ENCODE results near the gene PDGFRB. TPM values are rescaled to one million over a fixed set of nuclear protein-coding genes. Genes with fewer than 3 reads are reported as not detected.

Gene PDGFRB
- total and polyA plus RNA-seq, 4 donors, result 33.6 to 215 (median 78.3) TPM

DNA sequence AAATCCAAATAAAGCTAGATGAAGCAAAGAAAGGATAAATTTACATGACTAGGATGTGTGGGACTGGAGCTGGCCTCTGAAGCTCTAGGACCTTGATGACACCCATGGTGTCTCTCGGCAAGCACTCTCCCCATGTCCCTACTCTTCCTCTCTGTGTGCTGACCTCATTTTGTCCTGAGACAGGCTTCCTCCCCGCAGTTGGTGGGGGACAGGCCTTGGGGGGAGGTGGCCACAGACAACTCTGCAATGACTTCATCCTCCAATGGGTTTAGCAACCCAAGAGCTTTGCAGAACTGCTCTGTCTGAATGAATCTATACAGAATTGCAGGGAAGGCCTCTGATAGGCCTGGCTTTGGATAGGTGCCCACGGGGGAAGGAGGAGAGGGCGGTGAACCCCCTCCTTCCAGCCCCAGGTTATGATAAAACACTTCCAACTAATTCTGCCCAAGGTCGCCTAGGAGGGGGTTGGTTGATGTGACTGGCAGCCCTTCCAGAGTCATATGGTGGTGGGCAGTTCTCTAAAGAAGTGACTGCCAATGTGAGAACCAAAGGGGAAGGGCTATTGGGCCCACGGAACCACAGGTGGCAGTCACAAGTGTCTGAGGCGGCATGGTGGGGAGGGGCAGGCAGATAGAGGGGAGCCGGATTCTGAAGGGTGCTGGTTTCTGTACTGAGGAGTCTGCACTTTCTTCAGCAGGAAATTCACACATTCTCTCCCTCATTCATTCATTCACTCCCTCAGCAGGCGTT, 40.3 kb upstream of the PDGFRB start:
- no peak for TF ChIP-seq CTCF (IDR thresholded peaks at IDR 0.05; ENCODE audit: control extremely low read depth, extremely low read depth)
- Histone ChIP-seq H3K36me3 (ENCODE audit: control insufficient read depth in 4 of 4, insufficient read depth in 4 of 4, low read length in 4 of 4) (no peaks in the 10 kb centered on the region), H3K27me3 (ENCODE audit: control insufficient read depth in 3 of 3, insufficient read depth in 3 of 3, low read length in 2 of 3) (peaks cover 0 to 2% (median 0%) of the 10 kb centered on the region in 3 donors), H3K27ac (ENCODE audit: low read depth in 1 of 2, low read length in 1 of 2) (no peak overlapping the region), H3K4me3 (no peak overlapping the region), H3K9ac (ENCODE audit: insufficient read depth in 1 of 2, low read length in 2 of 2) (no peak overlapping the region), H3K4me1 (ENCODE audit: control insufficient read depth in 5 of 5, insufficient read depth in 5 of 5, low read length in 5 of 5) (no peaks in the 10 kb centered on the region), H3K9me3 (ENCODE audit: control insufficient read depth in 4 of 4, insufficient read depth in 3 of 4, low read length in 3 of 4) (peaks cover 0 to 2% (median 0%) of the 10 kb centered on the region in 4 donors)
- ATAC-seq (ENCODE audit: insufficient read depth, low FRiP score), result no peak
- 85 to 87% methylated on average over 9 of the region's 9 CpGs for WGBS, 2 donors
- DNase-seq, result no peak

GRCh38 chr5:150192462-150192861, 36.8 kb upstream of the PDGFRB start:
- no peak for DNase-seq
- no peak overlapping the region for H3K4me3 ChIP-seq
- H3K36me3 ChIP-seq (ENCODE audit: control insufficient read depth in 4 of 4, insufficient read depth in 4 of 4, low read length in 4 of 4), result no peaks in the 10 kb centered on the region
- H3K9me3 ChIP-seq (ENCODE audit: control insufficient read depth in 4 of 4, insufficient read depth in 3 of 4, low read length in 3 of 4), result peaks cover 0 to 3% (median 0%) of the 10 kb centered on the region in 4 donors
- H3K4me1 ChIP-seq (ENCODE audit: control insufficient read depth in 5 of 5, insufficient read depth in 5 of 5, low read length in 5 of 5), result peaks cover 0 to 8% (median 3%) of the 10 kb centered on the region in 5 donors
- 73 to 76% methylated on average over 4 of the region's 4 CpGs for WGBS, 2 donors
- no peak for TF ChIP-seq CTCF (IDR thresholded peaks at IDR 0.05; ENCODE audit: control extremely low read depth, extremely low read depth)
- peaks cover 3 to 28% (median 13%) of the 10 kb centered on the region in 3 donors for H3K27me3 ChIP-seq (ENCODE audit: control insufficient read depth in 3 of 3, insufficient read depth in 3 of 3, low read length in 2 of 3)
- H3K9ac ChIP-seq (ENCODE audit: insufficient read depth in 1 of 2, low read length in 2 of 2), result no peak overlapping the region
- H3K27ac ChIP-seq (ENCODE audit: low read depth in 1 of 2, low read length in 1 of 2), result no peak overlapping the region
- ATAC-seq (ENCODE audit: insufficient read depth, low FRiP score), result no peak

DNA sequence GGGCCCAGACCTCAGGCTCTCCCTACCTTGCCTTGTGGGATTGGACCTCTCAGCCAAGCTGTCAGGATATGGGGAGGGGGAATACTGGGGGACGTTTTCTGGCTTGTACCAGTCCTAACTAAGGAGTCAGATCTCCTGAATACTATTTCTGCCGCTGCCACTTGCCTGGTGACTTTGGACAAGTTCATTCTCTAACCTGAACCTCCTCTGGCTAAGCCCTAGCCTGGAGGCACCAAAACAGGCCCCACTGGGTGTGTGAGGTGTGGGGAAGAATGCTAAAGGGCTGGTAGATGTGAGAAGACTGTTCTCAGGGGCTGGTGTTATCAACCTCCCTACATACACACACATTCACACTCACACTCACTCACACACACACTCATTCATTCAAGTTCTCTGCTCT, 35.3 kb upstream of the PDGFRB start:
- no peak overlapping the region for H3K9ac ChIP-seq (ENCODE audit: insufficient read depth in 1 of 2, low read length in 2 of 2)
- no peak overlapping the region for H3K4me3 ChIP-seq
- no peak for TF ChIP-seq CTCF (IDR thresholded peaks at IDR 0.05; ENCODE audit: control extremely low read depth, extremely low read depth)
- H3K27me3 ChIP-seq (ENCODE audit: control insufficient read depth in 3 of 3, insufficient read depth in 3 of 3, low read length in 2 of 3), result peaks cover 3 to 28% (median 13%) of the 10 kb centered on the region in 3 donors
- DNase-seq, result no peak
- no peak overlapping the region for H3K27ac ChIP-seq (ENCODE audit: low read depth in 1 of 2, low read length in 1 of 2)
- H3K36me3 ChIP-seq (ENCODE audit: control insufficient read depth in 4 of 4, insufficient read depth in 4 of 4, low read length in 4 of 4), result no peaks in the 10 kb centered on the region
- no peak for ATAC-seq (ENCODE audit: insufficient read depth, low FRiP score)
- peaks cover 0 to 19% (median 6%) of the 10 kb centered on the region in 5 donors for H3K4me1 ChIP-seq (ENCODE audit: control insufficient read depth in 5 of 5, insufficient read depth in 5 of 5, low read length in 5 of 5)
- 38 to 63% methylated on average over 2 of the region's 2 CpGs for WGBS, 2 donors
- peaks cover 0 to 2% (median 0%) of the 10 kb centered on the region in 4 donors for H3K9me3 ChIP-seq (ENCODE audit: control insufficient read depth in 4 of 4, insufficient read depth in 3 of 4, low read length in 3 of 4)

Measured in lung (tissue), 12 donors.